ENCODE data around the gene NEK10. TPM values are rescaled to one million over a fixed set of nuclear protein-coding genes. Genes with fewer than 3 reads are reported as not detected.

The NEK10 gene
- total RNA-seq, 1 experiment from 2014 or later, result 1.2 TPM

GRCh38 chr3:27076815-27077630 lies 292.2 kb downstream of the NEK10 start (continued):
- TF ChIP-seq CTCF (IDR thresholded peaks at IDR 0.05 in 2 of 3, conservative IDR thresholded peaks at IDR 0.05 in 1 of 3; ENCODE audit: borderline replicate concordance in 1 of 3, insufficient read depth in 1 of 3, low read depth in 2 of 3, low read length in 2 of 3) (no peak), POLR2AphosphoS5 (IDR thresholded peaks at IDR 0.05; ENCODE audit: low read depth, low read length) (no peak), YY1 (IDR thresholded peaks at IDR 0.05; ENCODE audit: extremely low read depth, insufficient replicate concordance, low read depth, low read length) (no peak)

- H3K4me3 ChIP-seq (replicated peaks in 1 of 2; ENCODE audit: low read depth in 1 of 2, low read length in 2 of 2), result no peak overlapping the region
- no peak overlapping the region for H2AFZ ChIP-seq (ENCODE audit: low read depth, low read length, poor library complexity, severe bottlenecking)
- TF ChIP-seq ZBTB33 (IDR thresholded peaks at IDR 0.05; ENCODE audit: extremely low read depth, insufficient replicate concordance, low read length), result no peak
- TF ChIP-seq POLR2AphosphoS5 (IDR thresholded peaks at IDR 0.05; ENCODE audit: low read depth, low read length), result no peak
- TF ChIP-seq RAD21 (IDR thresholded peaks at IDR 0.05; ENCODE audit: low read depth), result no peak
- no peak for TF ChIP-seq ZFX (IDR thresholded peaks at IDR 0.05)
- no peak for TF ChIP-seq CTCF (IDR thresholded peaks at IDR 0.05 in 2 of 3, conservative IDR thresholded peaks at IDR 0.05 in 1 of 3; ENCODE audit: borderline replicate concordance in 1 of 3, insufficient read depth in 1 of 3, low read depth in 2 of 3, low read length in 2 of 3)
- TF ChIP-seq TCF7L2 (IDR thresholded peaks at IDR 0.05; ENCODE audit: borderline replicate concordance, extremely low read depth, insufficient read depth, insufficient read length), result no peak
- TF ChIP-seq REST (IDR thresholded peaks at IDR 0.05; ENCODE audit: low read depth), result no peak
- TF ChIP-seq EGR1 (IDR thresholded peaks at IDR 0.05; ENCODE audit: low read depth), result no peak
- H3K79me2 ChIP-seq (ENCODE audit: insufficient read depth, low read length), result no peaks in the 10 kb centered on the region
- H3K9me2 ChIP-seq (ENCODE audit: insufficient read depth), result no peaks in the 10 kb centered on the region
- BruUV-seq (replicated peaks), result no TSS peak
- CTCF ChIA-PET, result no interaction called here
- POLR2A ChIA-PET, result no interaction called here
- DNase-seq (ENCODE audit: low read depth, low spot score) (no peak), ATAC-seq (no peak)
- no peaks in the 10 kb centered on the region for H3K36me3 ChIP-seq (ENCODE audit: control insufficient read depth in 1 of 2, insufficient read depth in 2 of 2, low read length in 2 of 2)
- H3K4me1 ChIP-seq (ENCODE audit: control insufficient read depth in 1 of 2, insufficient read depth in 2 of 2, low read length in 2 of 2), result no peaks in the 10 kb centered on the region
- RAD21 ChIA-PET (ENCODE audit: low non-redundant PET in 1 of 2, low total read pairs in 2 of 2, uncharacterized antibody in 2 of 2, unreplicated experiment in 2 of 2), result no interaction called here
- intact Hi-C loops (cut with micrococcal nuclease), result no loop called here
- no peaks in the 10 kb centered on the region for H3K9me3 ChIP-seq (ENCODE audit: control insufficient read depth in 1 of 2, insufficient read depth in 1 of 2, low read depth in 1 of 2, low read length in 2 of 2)
- H3K27me3 ChIP-seq (ENCODE audit: insufficient read depth, low read length), result no peaks in the 10 kb centered on the region
- no peak overlapping the region for H3K9ac ChIP-seq (ENCODE audit: low read length)
- no peaks in the 10 kb centered on the region for H4K20me1 ChIP-seq (ENCODE audit: insufficient read depth)
- H3K27ac ChIP-seq (ENCODE audit: low read depth, low read length), result no peak overlapping the region
- no peak overlapping the region for H3K4me2 ChIP-seq (ENCODE audit: low read length)
These were observed 294.3 kb downstream of the NEK10 start for GRCh38 chr3:27074914-27075313.
